ENCODE measurements around the gene OGA.

Gene OGA

DNA sequence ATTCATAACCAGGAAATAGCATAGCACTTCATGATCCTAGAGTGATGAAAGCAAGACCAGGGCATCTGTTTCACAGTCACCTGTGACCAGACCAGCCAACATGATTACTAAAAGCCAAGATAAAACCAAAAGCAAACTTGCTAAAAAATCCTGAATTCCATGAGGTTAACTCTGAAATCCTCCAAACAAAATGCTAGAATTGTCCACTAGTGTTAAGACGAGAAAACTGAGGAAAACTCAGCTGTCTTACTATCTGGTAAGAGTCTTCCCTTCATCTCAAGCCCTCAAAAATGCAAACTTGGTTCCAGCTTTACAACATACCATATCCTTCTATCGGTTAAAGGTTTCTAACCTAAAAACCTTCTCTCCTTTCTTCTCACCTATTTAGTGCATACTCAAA lies 33.7 kb downstream of the OGA start:
- peaks cover 30% of the 10 kb centered on the region for H3K36me3 ChIP-seq (ENCODE audit: control insufficient read depth, insufficient read depth, low read length)

DNA sequence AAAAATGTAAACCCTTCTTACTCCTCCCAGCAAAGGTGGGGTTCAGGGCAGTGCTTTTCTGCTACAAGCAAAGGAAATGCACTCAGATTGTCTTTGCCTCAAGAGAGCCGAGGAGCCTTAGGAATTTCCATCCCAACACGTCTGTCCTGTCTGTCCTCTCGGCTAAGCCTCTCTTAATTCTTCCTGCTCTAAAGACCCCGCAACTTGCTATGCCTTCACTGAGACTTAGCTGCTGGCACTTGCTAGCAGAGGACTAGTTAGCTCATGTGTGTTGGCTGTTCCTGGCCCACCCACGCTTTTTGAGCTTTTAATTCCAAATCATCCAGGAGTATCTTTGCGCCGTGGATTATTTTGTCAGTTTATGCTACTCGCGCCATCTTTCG lies 34.5 kb downstream of the OGA start:
- Histone ChIP-seq H3K9ac (ENCODE audit: low read depth, low read length) (peak overlapping the region; percentile 94), H3K9me3 (ENCODE audit: control insufficient read depth, insufficient read depth, low read length) (no peaks in the 10 kb centered on the region), H3K4me3 (ENCODE audit: low read depth, low read length) (peak overlapping the region; percentile 91), H3K36me3 (ENCODE audit: control insufficient read depth, insufficient read depth, low read length) (peaks cover 30% of the 10 kb centered on the region), H3K27me3 (ENCODE audit: control insufficient read depth, insufficient read depth, low read length) (peaks cover 4% of the 10 kb centered on the region), H3K4me1 (ENCODE audit: control insufficient read depth, insufficient read depth, low read length) (peaks cover 7% of the 10 kb centered on the region)

More for the DNA sequence above, 33.7 kb downstream of the OGA start:
- H3K4me3 ChIP-seq (ENCODE audit: low read depth, low read length), result no peak overlapping the region
- H3K9me3 ChIP-seq (ENCODE audit: control insufficient read depth, insufficient read depth, low read length), result no peaks in the 10 kb centered on the region
- peaks cover 7% of the 10 kb centered on the region for H3K4me1 ChIP-seq (ENCODE audit: control insufficient read depth, insufficient read depth, low read length)
- peaks cover 4% of the 10 kb centered on the region for H3K27me3 ChIP-seq (ENCODE audit: control insufficient read depth, insufficient read depth, low read length)
- H3K9ac ChIP-seq (ENCODE audit: low read depth, low read length), result no peak overlapping the region

DNA sequence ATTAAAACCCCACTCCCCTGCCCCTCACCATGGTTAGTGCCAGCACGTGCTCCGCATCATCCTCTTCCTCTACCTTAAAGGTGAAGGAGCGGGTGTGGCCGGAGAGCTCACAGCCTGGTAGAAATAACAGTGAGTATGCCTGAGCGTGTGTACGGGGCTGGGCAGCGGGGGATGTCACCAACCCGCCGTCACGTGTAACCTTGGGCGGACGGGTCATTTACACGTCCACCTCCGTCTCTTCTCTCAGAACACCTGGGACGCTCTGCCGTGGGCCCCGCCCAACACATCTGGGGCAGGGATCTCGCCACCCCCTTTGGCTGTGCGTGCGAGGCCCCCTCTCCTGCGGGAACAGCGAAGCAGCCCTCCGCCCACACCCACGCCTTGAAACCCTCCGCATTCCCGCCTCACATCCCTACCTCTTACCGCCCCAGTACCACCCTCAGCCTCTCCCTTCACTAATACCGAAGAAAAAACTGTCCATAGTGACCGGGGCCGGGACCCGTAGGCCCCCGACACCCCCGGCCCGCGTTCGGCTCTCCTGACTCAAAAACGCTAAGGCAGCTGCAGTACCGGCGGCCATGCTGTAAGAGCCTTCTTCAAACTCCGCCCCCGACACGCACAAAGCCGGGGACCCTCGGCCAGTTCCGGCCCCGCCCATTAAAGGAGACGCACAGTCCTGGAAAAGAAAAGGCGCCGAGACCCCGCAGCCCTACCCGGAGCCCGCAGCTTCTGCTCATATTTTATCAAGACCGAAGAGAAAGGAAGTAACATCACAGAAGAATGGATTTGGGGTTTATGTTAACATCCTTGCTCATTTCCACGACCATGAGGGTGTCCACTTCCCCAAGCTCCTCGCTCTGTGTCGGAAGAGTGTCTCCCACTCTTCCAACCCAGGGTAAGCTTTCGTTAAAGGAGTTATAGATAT lies 35.2 kb downstream of the OGA start, which contains the start of gene NPM3:
Gene NPM3 (minus strand): TSS at position 636 of the 925 bp plus-strand sequence. CDS start 56 bp downstream, at position 580.
- peak within 1 kb of the TSS; percentile 91 for H3K4me3 ChIP-seq (ENCODE audit: low read depth, low read length)
- H3K9ac ChIP-seq (ENCODE audit: low read depth, low read length), result peak within 1 kb of the TSS; percentile 94
- H3K36me3 ChIP-seq (ENCODE audit: control insufficient read depth, insufficient read depth, low read length), result peaks cover 30% of the 10 kb centered on the region
- H3K27me3 ChIP-seq (ENCODE audit: control insufficient read depth, insufficient read depth, low read length), result peaks cover 7% of the 10 kb centered on the region
- H3K4me1 ChIP-seq (ENCODE audit: control insufficient read depth, insufficient read depth, low read length), result peaks cover 10% of the 10 kb centered on the region
- no peaks in the 10 kb centered on the region for H3K9me3 ChIP-seq (ENCODE audit: control insufficient read depth, insufficient read depth, low read length)

DNA sequence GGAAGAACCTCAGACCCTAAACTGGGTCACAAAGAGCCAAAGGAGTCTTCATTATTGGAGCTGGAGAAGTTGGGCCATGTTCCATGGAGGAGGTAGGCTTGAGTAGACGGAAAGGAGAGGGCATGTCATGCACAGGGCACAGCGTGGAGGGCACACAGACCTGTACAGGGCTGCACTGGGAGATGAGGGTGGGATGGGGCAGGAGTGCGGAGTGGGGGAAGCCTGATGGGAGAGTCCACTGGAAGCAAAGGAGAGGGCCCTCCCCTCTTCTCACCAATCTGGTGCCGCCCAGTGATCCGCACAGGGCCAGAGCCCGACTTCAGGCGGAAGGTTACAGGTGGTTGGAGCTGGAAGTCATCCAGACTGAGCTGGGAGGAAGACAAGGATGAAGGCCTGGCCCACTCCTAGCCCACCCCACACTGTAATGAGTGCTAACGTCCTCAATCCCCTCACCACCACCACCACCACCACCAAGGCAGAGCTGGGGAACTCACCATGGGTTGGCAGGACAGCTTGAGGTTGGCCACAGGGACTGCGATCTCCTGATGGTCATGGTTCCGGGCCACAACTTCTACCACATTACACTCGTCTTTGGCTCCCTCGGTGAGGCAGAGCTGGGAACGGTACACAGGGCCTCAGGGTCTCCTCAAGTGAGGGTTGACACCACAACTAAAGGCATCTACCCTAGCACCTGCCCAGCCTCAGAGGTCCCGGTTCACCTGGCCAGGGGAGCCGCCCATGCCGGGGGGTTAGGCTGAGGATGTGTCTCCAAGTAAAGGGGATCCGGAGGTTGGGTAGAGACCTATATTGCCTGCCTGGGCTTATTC lies 36.0 kb downstream of the OGA start:
- Histone ChIP-seq H3K9me3 (ENCODE audit: control insufficient read depth, insufficient read depth, low read length) (no peaks in the 10 kb centered on the region), H3K4me3 (ENCODE audit: low read depth, low read length) (peak overlapping the region; percentile 91), H3K4me1 (ENCODE audit: control insufficient read depth, insufficient read depth, low read length) (peaks cover 10% of the 10 kb centered on the region), H3K36me3 (ENCODE audit: control insufficient read depth, insufficient read depth, low read length) (peaks cover 25% of the 10 kb centered on the region), H3K27me3 (ENCODE audit: control insufficient read depth, insufficient read depth, low read length) (peaks cover 16% of the 10 kb centered on the region), H3K9ac (ENCODE audit: low read depth, low read length) (peak overlapping the region; percentile 94)

DNA sequence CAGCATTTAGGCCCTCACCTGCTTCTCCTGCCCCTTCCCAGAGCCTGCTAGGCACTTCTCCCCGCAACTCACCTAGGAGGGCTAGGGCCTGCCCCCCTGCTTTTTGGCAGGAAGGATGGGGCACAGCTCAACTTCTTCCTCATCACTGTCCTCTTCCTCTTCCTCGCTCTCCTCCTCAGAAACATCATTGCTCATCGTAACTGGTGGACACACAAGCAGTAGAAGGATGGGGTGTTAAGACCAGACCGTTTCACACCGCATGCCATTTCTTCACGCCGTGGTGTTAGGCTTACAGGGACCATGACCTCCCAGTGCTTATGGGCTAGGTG lies 36.6 kb downstream of the OGA start:
- Histone ChIP-seq H3K36me3 (ENCODE audit: control insufficient read depth, insufficient read depth, low read length) (peaks cover 20% of the 10 kb centered on the region), H3K4me1 (ENCODE audit: control insufficient read depth, insufficient read depth, low read length) (peaks cover 10% of the 10 kb centered on the region), H3K27me3 (ENCODE audit: control insufficient read depth, insufficient read depth, low read length) (peaks cover 21% of the 10 kb centered on the region), H3K9ac (ENCODE audit: low read depth, low read length) (no peak overlapping the region), H3K4me3 (ENCODE audit: low read depth, low read length) (peak overlapping the region; percentile 91), H3K9me3 (ENCODE audit: control insufficient read depth, insufficient read depth, low read length) (no peaks in the 10 kb centered on the region)

DNA sequence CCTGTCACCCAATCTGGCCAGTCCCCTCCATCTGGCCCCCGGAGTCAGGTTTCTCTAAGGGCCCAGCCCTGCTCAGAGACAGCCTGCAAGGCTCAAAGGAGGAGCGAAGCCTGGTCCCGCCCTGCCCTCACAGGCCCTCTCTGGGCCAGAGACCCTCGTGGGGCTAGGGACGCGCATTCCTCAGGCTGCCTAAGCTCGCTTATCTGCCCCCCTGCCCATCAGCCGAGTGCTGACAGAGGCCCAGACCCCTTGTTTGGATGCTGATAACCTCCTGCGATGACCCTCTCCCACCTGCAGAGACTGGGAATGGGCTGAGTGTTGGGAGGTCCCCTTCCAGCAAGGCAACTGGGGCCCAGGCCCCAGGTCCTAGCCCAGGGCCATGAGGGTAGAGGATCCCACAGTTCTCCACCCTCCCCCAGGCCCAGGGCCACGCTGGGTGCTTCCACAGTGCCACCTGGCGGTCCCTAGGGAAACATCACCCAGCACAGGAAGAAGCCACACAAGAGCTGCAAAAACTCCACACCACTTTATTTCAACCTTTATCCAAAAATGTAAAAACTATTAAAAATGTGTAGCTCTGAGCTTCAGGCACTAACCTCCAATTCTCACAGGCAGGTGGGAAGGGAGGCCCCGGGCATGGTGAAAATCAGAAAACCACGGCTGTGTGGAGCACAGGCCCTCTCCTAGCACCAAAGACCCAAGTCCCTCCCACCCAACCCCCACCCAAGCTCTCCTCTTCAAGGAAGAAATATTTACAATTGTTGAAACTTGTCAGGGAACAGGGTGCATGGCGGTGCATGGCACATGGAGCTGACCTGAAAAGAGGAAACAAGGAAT lies 37.2 kb downstream of the OGA start:
- peak overlapping the region; percentile 24 for H3K9ac ChIP-seq (ENCODE audit: low read depth, low read length)
- peaks cover 23% of the 10 kb centered on the region for H3K27me3 ChIP-seq (ENCODE audit: control insufficient read depth, insufficient read depth, low read length)
- H3K9me3 ChIP-seq (ENCODE audit: control insufficient read depth, insufficient read depth, low read length), result no peaks in the 10 kb centered on the region
- H3K36me3 ChIP-seq (ENCODE audit: control insufficient read depth, insufficient read depth, low read length), result peaks cover 15% of the 10 kb centered on the region
- peak overlapping the region; percentile 22 for H3K4me3 ChIP-seq (ENCODE audit: low read depth, low read length)
- H3K4me1 ChIP-seq (ENCODE audit: control insufficient read depth, insufficient read depth, low read length), result peaks cover 10% of the 10 kb centered on the region

DNA sequence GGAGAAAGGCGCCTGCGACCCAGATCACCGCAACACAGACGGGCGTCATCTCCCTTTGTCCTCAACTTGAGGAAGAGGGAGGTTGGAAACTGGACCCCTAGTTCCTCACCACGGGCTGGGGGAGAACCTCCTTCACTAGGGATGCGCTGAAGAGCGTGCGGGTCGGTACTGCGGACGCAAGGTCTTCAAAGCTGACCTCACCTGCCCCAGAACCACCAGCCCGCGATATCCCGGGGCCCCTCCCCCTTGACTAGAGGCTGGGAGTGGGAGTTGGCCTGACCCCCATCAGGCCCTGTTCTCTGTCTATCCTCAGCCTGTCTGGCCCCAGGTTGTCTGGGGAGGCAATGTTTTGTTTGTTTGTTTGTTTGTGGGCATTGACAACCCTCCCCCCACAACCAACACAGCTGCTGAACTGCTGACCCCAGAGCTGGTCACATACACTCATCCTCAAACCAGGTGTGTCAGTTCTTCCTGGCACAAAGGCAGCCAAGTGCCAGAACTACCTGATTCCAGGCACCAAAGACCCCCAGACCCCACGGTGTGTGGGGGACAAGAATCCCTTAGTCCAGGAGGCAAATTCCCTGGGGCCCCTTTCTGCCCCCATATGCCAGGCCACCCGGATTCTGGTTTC lies 37.9 kb downstream of the OGA start:
- peak overlapping the region; percentile 66 for H3K4me3 ChIP-seq (ENCODE audit: low read depth, low read length)
- H3K9me3 ChIP-seq (ENCODE audit: control insufficient read depth, insufficient read depth, low read length), result no peaks in the 10 kb centered on the region
- H3K36me3 ChIP-seq (ENCODE audit: control insufficient read depth, insufficient read depth, low read length), result peaks cover 13% of the 10 kb centered on the region
- no peak overlapping the region for H3K9ac ChIP-seq (ENCODE audit: low read depth, low read length)
- H3K27me3 ChIP-seq (ENCODE audit: control insufficient read depth, insufficient read depth, low read length), result peaks cover 25% of the 10 kb centered on the region
- H3K4me1 ChIP-seq (ENCODE audit: control insufficient read depth, insufficient read depth, low read length), result peaks cover 10% of the 10 kb centered on the region

DNA sequence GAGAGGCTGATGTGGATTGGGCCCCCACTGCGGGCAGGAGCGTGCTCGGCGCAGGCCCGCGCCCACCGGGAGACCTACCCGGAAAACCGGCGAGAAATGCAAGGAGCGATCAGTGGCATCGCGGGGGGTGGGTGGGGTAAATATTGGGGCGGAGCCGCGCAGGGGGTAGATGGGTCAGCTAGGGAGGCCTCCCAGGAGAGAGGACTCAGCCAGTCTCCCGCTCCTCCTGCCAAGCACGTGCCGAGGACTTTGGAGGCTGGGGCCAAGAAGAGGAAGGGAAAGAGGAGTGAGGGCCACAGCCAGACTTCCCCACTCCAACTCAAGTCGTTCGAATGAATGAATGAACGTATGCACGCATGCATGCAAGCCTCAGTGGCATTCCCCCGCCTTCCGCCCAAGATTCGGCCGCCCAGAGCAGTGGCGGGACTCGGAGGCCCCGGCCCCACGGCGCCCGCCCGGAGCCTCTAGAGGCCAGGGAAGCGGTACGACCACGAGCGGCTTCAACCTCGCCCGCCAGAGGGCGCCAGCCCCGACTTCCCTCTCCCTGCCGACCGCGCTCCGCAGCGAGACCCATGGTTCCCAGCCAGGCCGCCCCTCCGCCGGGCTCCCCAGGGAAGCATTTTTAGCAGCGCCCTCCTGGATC lies 38.6 kb downstream of the OGA start:
- Histone ChIP-seq H3K9ac (ENCODE audit: low read depth, low read length) (no peak overlapping the region), H3K27me3 (ENCODE audit: control insufficient read depth, insufficient read depth, low read length) (peaks cover 32% of the 10 kb centered on the region)

DNA sequence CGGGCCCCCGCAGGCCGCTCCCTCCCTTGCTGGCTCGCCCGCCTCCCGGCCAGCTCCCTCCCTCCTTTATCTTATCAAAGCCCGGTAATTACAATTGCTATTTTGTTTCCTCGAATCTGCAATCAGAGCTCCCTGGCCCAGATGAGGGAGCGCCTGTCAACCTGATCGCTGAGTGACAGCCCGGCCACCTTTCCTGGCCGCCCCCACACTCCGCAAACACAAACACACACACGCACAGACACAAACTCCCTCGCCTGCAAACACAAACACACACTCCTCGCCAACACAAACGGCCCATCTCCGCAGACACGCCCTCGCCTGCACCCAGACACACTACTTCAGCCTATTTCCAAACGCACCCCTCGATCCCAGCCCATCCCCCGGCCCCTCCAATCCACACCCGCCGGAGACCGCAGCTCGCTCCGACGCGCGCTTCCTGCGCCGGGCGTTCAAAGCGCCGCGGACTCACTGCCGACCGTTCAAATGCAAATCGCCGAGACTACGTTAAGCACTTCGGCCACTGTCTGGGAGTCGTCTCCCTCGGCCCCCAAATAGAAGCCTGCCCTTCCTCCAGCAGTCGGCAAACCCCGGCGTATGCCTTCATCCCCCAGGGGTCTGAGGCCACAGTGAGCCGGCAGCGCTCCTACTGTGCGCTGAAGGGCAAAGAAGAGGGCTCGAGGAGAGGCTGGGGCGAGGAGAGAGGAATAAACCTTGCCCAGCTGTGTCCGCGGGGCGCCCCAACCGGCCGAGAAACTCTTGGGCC lies 39.3 kb downstream of the OGA start:
- H3K9ac ChIP-seq (ENCODE audit: low read depth, low read length), result no peak overlapping the region
- peak overlapping the region; percentile 66 for H3K4me3 ChIP-seq (ENCODE audit: low read depth, low read length)
- H3K9me3 ChIP-seq (ENCODE audit: control insufficient read depth, insufficient read depth, low read length), result no peaks in the 10 kb centered on the region
- H3K27me3 ChIP-seq (ENCODE audit: control insufficient read depth, insufficient read depth, low read length), result peaks cover 39% of the 10 kb centered on the region
- peaks cover 13% of the 10 kb centered on the region for H3K36me3 ChIP-seq (ENCODE audit: control insufficient read depth, insufficient read depth, low read length)
- peaks cover 10% of the 10 kb centered on the region for H3K4me1 ChIP-seq (ENCODE audit: control insufficient read depth, insufficient read depth, low read length)

More for the DNA sequence above, 38.6 kb downstream of the OGA start:
- Histone ChIP-seq H3K9me3 (ENCODE audit: control insufficient read depth, insufficient read depth, low read length) (no peaks in the 10 kb centered on the region), H3K4me3 (ENCODE audit: low read depth, low read length) (peak overlapping the region; percentile 66), H3K4me1 (ENCODE audit: control insufficient read depth, insufficient read depth, low read length) (peaks cover 10% of the 10 kb centered on the region), H3K36me3 (ENCODE audit: control insufficient read depth, insufficient read depth, low read length) (peaks cover 13% of the 10 kb centered on the region)

DNA sequence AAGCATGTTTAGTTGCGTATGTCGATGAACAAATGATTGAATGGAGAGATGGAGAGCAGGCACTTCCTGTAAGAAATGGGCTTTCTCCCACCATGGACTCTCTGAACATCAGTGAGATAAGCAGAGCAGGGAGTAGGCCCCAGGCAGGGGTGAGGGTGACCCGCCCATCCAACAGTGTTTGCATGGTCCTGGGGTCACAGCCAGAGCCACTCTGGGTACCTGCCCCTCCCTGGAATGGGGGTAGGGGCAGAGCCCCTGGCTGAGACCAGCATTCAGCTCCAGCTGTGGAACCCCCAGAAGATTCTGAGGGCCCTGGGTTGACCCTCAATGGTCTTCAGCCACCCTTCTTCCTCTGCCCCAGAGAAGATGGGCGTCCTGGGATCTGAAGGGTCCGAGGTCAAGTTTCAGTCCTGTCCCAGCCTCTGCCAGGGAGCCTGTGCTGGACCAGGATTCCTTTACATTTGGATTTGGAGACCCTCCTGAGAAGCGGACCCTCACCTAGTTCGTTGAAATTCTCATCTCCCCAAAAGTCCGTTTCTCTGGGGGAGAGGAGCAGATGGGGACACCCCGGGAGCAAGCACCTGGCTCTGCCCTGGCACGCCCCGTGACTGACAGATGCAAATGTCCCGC lies 40.0 kb downstream of the OGA start:
- Histone ChIP-seq H3K4me1 (ENCODE audit: control insufficient read depth, insufficient read depth, low read length) (peaks cover 15% of the 10 kb centered on the region), H3K9ac (ENCODE audit: low read depth, low read length) (no peak overlapping the region), H3K4me3 (ENCODE audit: low read depth, low read length) (peak overlapping the region; percentile 66), H3K9me3 (ENCODE audit: control insufficient read depth, insufficient read depth, low read length) (no peaks in the 10 kb centered on the region), H3K27me3 (ENCODE audit: control insufficient read depth, insufficient read depth, low read length) (peaks cover 46% of the 10 kb centered on the region), H3K36me3 (ENCODE audit: control insufficient read depth, insufficient read depth, low read length) (peaks cover 13% of the 10 kb centered on the region)
